AG09319 (cell line): ENCODE data around the gene ABCA4.

ENCODE experiments used
- DNase-seq: peaks from one replicate; pipeline ENCODE4 v3.0.0-alpha.2; 2010; ENCODE audit warnings: low read depth; ENCODE audit errors: extremely low read depth
- CTCF ChIP-seq: IDR thresholded peaks from 2 replicates; pipeline ENCODE4 v1.5.1; 2011; ENCODE audit warnings: low read depth, mild to moderate bottlenecking, inconsistent platforms, low read length, moderate library complexity

The ABCA4 gene

GRCh38 chr1:94096797-94097549, 24.0 kb downstream of the ABCA4 start:
- TF ChIP-seq CTCF, result no peak
- DNase-seq, result peak; percentile 56

- TF ChIP-seq CTCF, result no peak
- DNase-seq, result no peak
Observed at GRCh38 chr1:94095744-94096469, 25.0 kb downstream of the ABCA4 start.

GRCh38 chr1:94095112-94095637, 25.8 kb downstream of the ABCA4 start:
- no peak; the same call in 1 of the 2 replicates for TF ChIP-seq CTCF
- peak; percentile 69 for DNase-seq

- DNase-seq, result peak; percentile 54
- TF ChIP-seq CTCF, result no peak
Observed at GRCh38 chr1:94094469-94095111, 26.4 kb downstream of the ABCA4 start.

- TF ChIP-seq CTCF, result no peak
- no peak for DNase-seq
Observed at GRCh38 chr1:94093996-94094395, 27.0 kb downstream of the ABCA4 start.

- no peak for DNase-seq
- TF ChIP-seq CTCF, result no peak
Observed at GRCh38 chr1:94093396-94093795, 27.6 kb downstream of the ABCA4 start.

GRCh38 chr1:94092210-94092613, 28.7 kb downstream of the ABCA4 start:
- no peak for DNase-seq

More at GRCh38 chr1:94092210-94092613, 28.7 kb downstream of the ABCA4 start:
- no peak for TF ChIP-seq CTCF
